Astrocyte of the cerebellum (primary cell): ENCODE data around the gene NDE1.
"Not testable (repeated sequence)": the region's sequence is repeated elsewhere in the genome, so short reads cannot be mapped to it uniquely, and the experiment has no call there.

Experiments
- DNase-seq: peaks from one replicate; pipeline ENCODE4 v3.0.0-alpha.2; 2011; ENCODE audit warnings: low read depth
- H3K4me3 ChIP-seq: 2 replicates; pipeline ENCODE4 v1.5.1; 2011; ENCODE audit warnings: mild to moderate bottlenecking, low read depth, low read length, moderate library complexity
- CTCF ChIP-seq: IDR thresholded peaks from 2 replicates; pipeline ENCODE4 v1.5.1; 2012; ENCODE audit warnings: low read length, low read depth, moderate library complexity, mild to moderate bottlenecking; ENCODE audit errors: missing control alignments
- in situ Hi-C: cut with HindIII; loops from 2 replicates; pipeline ENCODE4 v1.10.0; 2017; ENCODE audit warnings: low sequenced_read_pairs

NDE1 gene

GRCh38 chr16:15716694-15717447 lies 66.8 kb downstream of the NDE1 start:
- in situ Hi-C loops = no loop called here
- no peak overlapping the region for H3K4me3 ChIP-seq
- DNase-seq = no peak
- TF ChIP-seq CTCF = no peak

GRCh38 chr16:15721018-15721417 lies 71.0 kb downstream of the NDE1 start:
- no peak for TF ChIP-seq CTCF
- in situ Hi-C loops = no loop called here

GRCh38 chr16:15723808-15724207 lies 73.8 kb downstream of the NDE1 start:
- no peak for DNase-seq
- no peak overlapping the region for H3K4me3 ChIP-seq
- no peak for TF ChIP-seq CTCF
- in situ Hi-C loops = no loop called here

More at GRCh38 chr16:15721018-15721417, 71.0 kb downstream of the NDE1 start:
- no peak overlapping the region for H3K4me3 ChIP-seq
- DNase-seq = no peak

- no peak for TF ChIP-seq CTCF
- no peak overlapping the region for H3K4me3 ChIP-seq
- in situ Hi-C loops = no loop called here
- DNase-seq = no peak
Observed at GRCh38 chr16:15725641-15726240, 75.7 kb downstream of the NDE1 start.

- no peak for DNase-seq
- TF ChIP-seq CTCF = no peak
- H3K4me3 ChIP-seq = no peak overlapping the region
- in situ Hi-C loops = no loop called here
Observed at GRCh38 chr16:15726715-15727114, 76.7 kb downstream of the NDE1 start.

- not testable (repeated sequence) for DNase-seq
Observed at GRCh38 chr16:15727697-15728096, 77.7 kb downstream of the NDE1 start.

GRCh38 chr16:15729152-15729551 lies 79.1 kb downstream of the NDE1 start:
- in situ Hi-C loops = no loop called here
- TF ChIP-seq CTCF = no peak
- no peak for DNase-seq
- no peak overlapping the region for H3K4me3 ChIP-seq

More at GRCh38 chr16:15727697-15728096, 77.7 kb downstream of the NDE1 start:
- H3K4me3 ChIP-seq, in situ Hi-C loops: not testable (repeated sequence)
